ENCODE data around the gene SLC25A26. TPM values are rescaled to one million over a fixed set of nuclear protein-coding genes. Genes with fewer than 3 reads are reported as not detected.

Gene SLC25A26
- total RNA-seq, 1 experiment from 2014 or later = 13.2 TPM

DNA sequence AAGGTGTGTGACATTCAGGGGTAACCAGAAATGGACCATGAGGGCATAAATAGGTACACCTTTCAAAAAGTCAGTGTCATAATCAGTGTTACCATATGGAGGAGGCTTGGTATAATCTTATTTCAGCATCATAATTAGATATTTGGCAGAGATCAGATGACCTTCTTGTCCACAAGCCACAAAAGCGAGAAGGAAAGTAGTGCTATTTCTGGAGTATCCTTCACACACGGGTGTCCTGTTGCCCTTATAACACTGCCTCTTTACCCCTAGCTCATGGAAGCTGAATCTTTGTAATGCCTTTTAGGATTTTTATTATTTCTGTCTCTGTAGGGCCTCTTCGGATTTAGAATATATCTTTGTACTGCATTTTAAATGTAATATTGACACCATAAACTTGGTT is 147.2 kb downstream of the SLC25A26 start:
- Histone ChIP-seq H3K9me3 (ENCODE audit: control insufficient read depth, insufficient read depth, low read depth, low read length) (no peaks in the 10 kb centered on the region), H3K27me3 (ENCODE audit: control insufficient read depth, insufficient read depth, low read length) (no peaks in the 10 kb centered on the region), H3K27ac (ENCODE audit: low read length) (no peak overlapping the region), H3K36me3 (ENCODE audit: control insufficient read depth, insufficient read depth, low read length) (no peaks in the 10 kb centered on the region), H3K4me1 (ENCODE audit: control insufficient read depth, insufficient read depth, low read length) (no peaks in the 10 kb centered on the region), H3K4me3 (ENCODE audit: low read depth in 2 of 2, low read length in 2 of 2) (no peak overlapping the region)
- TF ChIP-seq SIN3A (IDR thresholded peaks at IDR 0.05; ENCODE audit: borderline replicate concordance, insufficient read depth, low read depth, low read length) (no peak), TCF7L2 (IDR thresholded peaks at IDR 0.05; ENCODE audit: low read depth, low read length) (no peak), POLR2AphosphoS5 (IDR thresholded peaks at IDR 0.05; ENCODE audit: low read depth, low read length) (no peak)
- TF ChIP-seq, protein P1, sequence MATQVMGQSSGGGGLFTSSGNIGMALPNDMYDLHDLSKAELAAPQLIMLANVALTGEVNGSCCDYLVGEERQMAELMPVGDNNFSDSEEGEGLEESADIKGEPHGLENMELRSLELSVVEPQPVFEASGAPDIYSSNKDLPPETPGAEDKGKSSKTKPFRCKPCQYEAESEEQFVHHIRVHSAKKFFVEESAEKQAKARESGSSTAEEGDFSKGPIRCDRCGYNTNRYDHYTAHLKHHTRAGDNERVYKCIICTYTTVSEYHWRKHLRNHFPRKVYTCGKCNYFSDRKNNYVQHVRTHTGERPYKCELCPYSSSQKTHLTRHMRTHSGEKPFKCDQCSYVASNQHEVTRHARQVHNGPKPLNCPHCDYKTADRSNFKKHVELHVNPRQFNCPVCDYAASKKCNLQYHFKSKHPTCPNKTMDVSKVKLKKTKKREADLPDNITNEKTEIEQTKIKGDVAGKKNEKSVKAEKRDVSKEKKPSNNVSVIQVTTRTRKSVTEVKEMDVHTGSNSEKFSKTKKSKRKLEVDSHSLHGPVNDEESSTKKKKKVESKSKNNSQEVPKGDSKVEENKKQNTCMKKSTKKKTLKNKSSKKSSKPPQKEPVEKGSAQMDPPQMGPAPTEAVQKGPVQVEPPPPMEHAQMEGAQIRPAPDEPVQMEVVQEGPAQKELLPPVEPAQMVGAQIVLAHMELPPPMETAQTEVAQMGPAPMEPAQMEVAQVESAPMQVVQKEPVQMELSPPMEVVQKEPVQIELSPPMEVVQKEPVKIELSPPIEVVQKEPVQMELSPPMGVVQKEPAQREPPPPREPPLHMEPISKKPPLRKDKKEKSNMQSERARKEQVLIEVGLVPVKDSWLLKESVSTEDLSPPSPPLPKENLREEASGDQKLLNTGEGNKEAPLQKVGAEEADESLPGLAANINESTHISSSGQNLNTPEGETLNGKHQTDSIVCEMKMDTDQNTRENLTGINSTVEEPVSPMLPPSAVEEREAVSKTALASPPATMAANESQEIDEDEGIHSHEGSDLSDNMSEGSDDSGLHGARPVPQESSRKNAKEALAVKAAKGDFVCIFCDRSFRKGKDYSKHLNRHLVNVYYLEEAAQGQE (IDR thresholded peaks at IDR 0.05; ENCODE audit: insufficient read depth in 1 of 2, low read depth in 2 of 2, low read length in 1 of 2) = no peak
- TF ChIP-seq, protein P2, sequence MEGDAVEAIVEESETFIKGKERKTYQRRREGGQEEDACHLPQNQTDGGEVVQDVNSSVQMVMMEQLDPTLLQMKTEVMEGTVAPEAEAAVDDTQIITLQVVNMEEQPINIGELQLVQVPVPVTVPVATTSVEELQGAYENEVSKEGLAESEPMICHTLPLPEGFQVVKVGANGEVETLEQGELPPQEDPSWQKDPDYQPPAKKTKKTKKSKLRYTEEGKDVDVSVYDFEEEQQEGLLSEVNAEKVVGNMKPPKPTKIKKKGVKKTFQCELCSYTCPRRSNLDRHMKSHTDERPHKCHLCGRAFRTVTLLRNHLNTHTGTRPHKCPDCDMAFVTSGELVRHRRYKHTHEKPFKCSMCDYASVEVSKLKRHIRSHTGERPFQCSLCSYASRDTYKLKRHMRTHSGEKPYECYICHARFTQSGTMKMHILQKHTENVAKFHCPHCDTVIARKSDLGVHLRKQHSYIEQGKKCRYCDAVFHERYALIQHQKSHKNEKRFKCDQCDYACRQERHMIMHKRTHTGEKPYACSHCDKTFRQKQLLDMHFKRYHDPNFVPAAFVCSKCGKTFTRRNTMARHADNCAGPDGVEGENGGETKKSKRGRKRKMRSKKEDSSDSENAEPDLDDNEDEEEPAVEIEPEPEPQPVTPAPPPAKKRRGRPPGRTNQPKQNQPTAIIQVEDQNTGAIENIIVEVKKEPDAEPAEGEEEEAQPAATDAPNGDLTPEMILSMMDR (IDR thresholded peaks at IDR 0.05) = no peak
- no peak for DNase-seq (ENCODE audit: low read depth, low spot score)
- ATAC-seq = no peak
- intact Hi-C loops (cut with micrococcal nuclease; ENCODE audit: unreplicated experiment) = no loop called here
- ChIA-PET POLR2A (no interaction called here), CTCF (no interaction called here)
- no TSS peak for BruUV-seq (replicated peaks)
- in situ Hi-C loops (cut with HindIII; ENCODE audit: low pct_unique_long_range_greater_than_20kb, low sequenced_read_pairs) = no loop called here

DNA sequence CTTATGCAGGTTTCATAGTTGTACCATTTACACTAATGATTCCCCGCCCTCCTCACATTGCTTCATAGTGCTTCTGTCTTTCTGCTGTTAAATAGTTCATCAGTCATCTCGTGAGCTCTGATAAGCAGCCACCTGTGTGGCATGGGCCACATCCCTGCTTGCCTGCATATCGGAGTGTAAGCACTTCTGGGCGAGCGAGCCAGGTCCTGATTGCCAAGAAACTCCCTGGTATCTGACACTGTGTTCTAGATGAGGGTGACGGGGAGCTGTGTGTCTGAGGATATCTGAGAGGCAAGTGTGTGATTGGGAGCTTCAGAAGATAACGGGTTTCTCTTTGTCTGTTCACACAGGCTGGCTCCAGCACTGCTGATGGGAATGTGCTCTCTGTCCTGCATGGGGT is 149.4 kb downstream of the SLC25A26 start:
- no peaks in the 10 kb centered on the region for H3K27me3 ChIP-seq (ENCODE audit: control insufficient read depth, insufficient read depth, low read length)
- CTCF ChIA-PET = no interaction called here
- H3K9me3 ChIP-seq (ENCODE audit: control insufficient read depth, insufficient read depth, low read depth, low read length) = no peaks in the 10 kb centered on the region
- in situ Hi-C loops (cut with HindIII; ENCODE audit: low pct_unique_long_range_greater_than_20kb, low sequenced_read_pairs) = no loop called here
- H3K36me3 ChIP-seq (ENCODE audit: control insufficient read depth, insufficient read depth, low read length) = no peaks in the 10 kb centered on the region
- H3K4me3 ChIP-seq (ENCODE audit: low read depth in 2 of 2, low read length in 2 of 2) = no peak overlapping the region
- H3K27ac ChIP-seq (ENCODE audit: low read length) = no peak overlapping the region
- DNase-seq (ENCODE audit: low read depth, low spot score) = no peak
- intact Hi-C loops (cut with micrococcal nuclease; ENCODE audit: unreplicated experiment) = loop anchor here (10.0 kb wide), 1 partner anchor 95 kb away; no protein-coding TSS in a partner anchor
- no peaks in the 10 kb centered on the region for H3K4me1 ChIP-seq (ENCODE audit: control insufficient read depth, insufficient read depth, low read length)
- BruUV-seq (replicated peaks) = no TSS peak
- TF ChIP-seq TCF7L2 (IDR thresholded peaks at IDR 0.05; ENCODE audit: low read depth, low read length) (no peak), POLR2AphosphoS5 (IDR thresholded peaks at IDR 0.05; ENCODE audit: low read depth, low read length) (no peak), SIN3A (IDR thresholded peaks at IDR 0.05; ENCODE audit: borderline replicate concordance, insufficient read depth, low read depth, low read length) (no peak)
- TF ChIP-seq, protein P1 (IDR thresholded peaks at IDR 0.05; ENCODE audit: insufficient read depth in 1 of 2, low read depth in 2 of 2, low read length in 1 of 2) = no peak
- TF ChIP-seq, protein P2 (IDR thresholded peaks at IDR 0.05) = no peak
- no peak for ATAC-seq
- POLR2A ChIA-PET = no interaction called here
